ENCODE measurements around the gene C19orf25.
"Not testable (repeated sequence)": the region's sequence is repeated elsewhere in the genome, so short reads cannot be mapped to it uniquely, and the experiment has no call there.

C19orf25 gene

DNA sequence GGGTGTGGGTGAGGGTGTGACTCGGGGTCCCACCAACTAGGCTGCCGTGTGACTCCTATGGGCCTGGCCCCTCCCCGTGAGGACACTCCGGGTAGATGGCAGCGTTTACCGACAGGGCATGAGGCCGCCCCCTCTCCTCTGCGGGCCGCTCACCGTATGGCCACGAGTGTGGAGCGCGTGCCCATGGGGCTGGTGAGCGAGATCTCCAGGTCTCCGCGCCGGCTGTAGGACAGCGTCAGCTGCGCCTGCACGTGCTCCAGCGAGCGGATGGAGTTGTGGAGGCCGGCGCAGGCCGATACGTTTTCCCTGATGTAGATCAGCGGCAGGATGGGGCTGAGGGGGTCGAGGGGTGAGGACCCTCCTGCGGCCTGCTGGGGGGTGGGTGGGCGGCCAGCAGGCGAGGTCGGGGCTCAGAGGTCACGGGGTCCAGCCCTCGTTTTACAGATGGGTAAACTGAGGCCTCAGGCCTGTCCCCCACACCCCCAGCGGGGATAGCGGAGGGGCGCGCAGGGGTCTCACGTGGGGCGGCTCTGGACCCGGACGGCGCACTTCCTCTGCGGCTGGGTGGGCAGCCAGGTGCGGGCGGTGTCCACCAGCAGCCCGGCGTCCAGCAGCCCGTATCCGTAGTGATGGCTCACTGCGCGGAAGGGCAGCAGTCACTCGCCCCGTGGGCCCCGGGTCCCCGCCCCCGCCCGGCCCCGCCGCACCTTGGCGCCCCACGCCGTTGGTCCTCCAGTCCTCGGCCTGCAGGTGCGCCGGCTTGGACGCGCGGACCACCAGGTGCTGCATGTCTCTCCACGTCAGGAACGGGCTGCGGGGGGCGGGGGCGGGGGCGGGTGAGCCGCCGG lies 4.3 kb upstream of the C19orf25 start:
- Mint-ChIP-seq H3K9me3 (no peaks in the 10 kb centered on the region), H3K4me3 (no peak overlapping the region), H3K36me3 (ENCODE audit: low read depth) (peaks cover 1% of the 10 kb centered on the region), H3K27ac (no peak overlapping the region), H3K27me3 (no peaks in the 10 kb centered on the region), H3K4me1 (peaks cover 6% of the 10 kb centered on the region)
- DNase-seq = no peak
- no peak for ATAC-seq

GRCh38 chr19:1482361-1483130 lies 3.5 kb upstream of the C19orf25 start:
- no peak overlapping the region for H3K27ac Mint-ChIP-seq
- peaks cover 1% of the 10 kb centered on the region for H3K36me3 Mint-ChIP-seq (ENCODE audit: low read depth)
- DNase-seq (no peak), ATAC-seq (no peak)
- no peaks in the 10 kb centered on the region for H3K9me3 Mint-ChIP-seq
- H3K4me3 Mint-ChIP-seq = no peak overlapping the region
- H3K27me3 Mint-ChIP-seq = no peaks in the 10 kb centered on the region
- H3K4me1 Mint-ChIP-seq = peaks cover 7% of the 10 kb centered on the region

DNA sequence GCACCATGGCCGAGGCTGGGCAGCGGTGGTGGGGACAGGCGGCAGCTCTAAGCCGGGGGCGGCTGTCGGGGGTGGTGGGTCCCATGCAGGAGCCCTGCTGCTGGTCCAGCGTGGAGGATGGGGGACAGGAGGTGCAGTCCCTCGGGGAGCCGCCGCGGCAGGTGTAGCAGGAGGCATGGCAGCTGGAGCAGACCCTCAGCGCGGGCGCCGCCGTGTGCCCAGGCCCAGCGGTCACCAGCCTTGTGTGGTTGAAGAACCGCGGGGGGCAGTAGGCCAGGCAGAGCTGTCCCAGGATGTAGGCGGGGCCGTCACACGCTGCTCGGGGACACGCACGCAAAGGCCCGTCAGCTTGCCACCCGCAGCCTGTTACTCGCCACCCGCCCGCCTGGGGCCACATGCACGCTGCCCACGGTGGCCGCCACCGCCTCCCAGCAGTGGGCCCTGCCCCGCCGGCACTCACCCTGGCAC lies 2.9 kb upstream of the C19orf25 start:
- ATAC-seq = no peak
- Mint-ChIP-seq H3K4me3 (no peak overlapping the region), H3K9me3 (no peaks in the 10 kb centered on the region), H3K27me3 (no peaks in the 10 kb centered on the region), H3K4me1 (peaks cover 13% of the 10 kb centered on the region), H3K36me3 (ENCODE audit: low read depth) (peaks cover 5% of the 10 kb centered on the region), H3K27ac (no peak overlapping the region)
- no peak for DNase-seq

DNA sequence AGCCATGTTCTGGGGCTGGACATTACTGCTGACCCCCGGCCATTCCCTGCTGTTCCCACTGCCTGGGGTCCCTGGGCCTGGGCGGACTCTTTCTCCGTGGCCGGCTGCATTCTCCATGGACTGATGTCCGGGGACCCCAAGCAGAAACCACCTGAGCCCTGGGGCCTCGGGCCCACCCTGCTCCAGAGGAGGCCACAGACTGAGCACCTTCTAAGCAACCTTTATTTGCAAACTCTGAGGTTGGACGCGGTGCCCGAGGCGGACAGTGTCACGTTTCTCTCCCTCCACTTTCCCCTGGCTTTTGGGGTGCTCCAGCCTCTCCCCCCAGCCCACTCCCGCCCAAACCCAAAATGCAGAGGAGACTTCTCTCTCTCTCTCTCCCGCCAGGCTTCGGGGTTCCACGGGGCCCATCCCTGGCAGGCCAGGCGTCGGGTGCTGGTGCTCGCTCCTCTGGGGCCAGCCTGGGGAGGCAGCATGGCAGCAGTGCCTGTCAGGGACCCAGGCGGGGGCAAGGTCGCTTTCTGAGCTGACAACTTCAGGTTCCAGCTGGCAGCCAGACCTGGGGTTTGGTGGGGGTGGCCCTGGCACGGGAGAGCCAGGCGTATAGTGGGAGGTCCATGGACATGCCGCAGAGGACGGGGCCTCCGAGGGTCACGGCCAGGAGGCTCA lies 2.3 kb upstream of the C19orf25 start:
- peaks cover 5% of the 10 kb centered on the region for H3K36me3 Mint-ChIP-seq (ENCODE audit: low read depth)
- peaks cover 14% of the 10 kb centered on the region for H3K4me1 Mint-ChIP-seq
- DNase-seq = no peak
- no peak for ATAC-seq
- H3K9me3 Mint-ChIP-seq = no peaks in the 10 kb centered on the region
- H3K27me3 Mint-ChIP-seq = no peaks in the 10 kb centered on the region
- H3K27ac Mint-ChIP-seq = no peak overlapping the region
- H3K4me3 Mint-ChIP-seq = no peak overlapping the region

GRCh38 chr19:1477056-1477455 lies 2.0 kb downstream of the C19orf25 start:
- DNase-seq; H3K36me3 Mint-ChIP-seq (ENCODE audit: low read depth); H3K27ac Mint-ChIP-seq; H3K27me3 Mint-ChIP-seq; H3K9me3 Mint-ChIP-seq; ATAC-seq: not testable (repeated sequence)
- H3K4me3 Mint-ChIP-seq = peak overlapping the region; percentile 98
- peaks cover 14% of the 10 kb centered on the region for H3K4me1 Mint-ChIP-seq

- no peak overlapping the region for H3K4me3 Mint-ChIP-seq
- H3K9me3 Mint-ChIP-seq = no peaks in the 10 kb centered on the region
- peaks cover 5% of the 10 kb centered on the region for H3K36me3 Mint-ChIP-seq (ENCODE audit: low read depth)
- H3K27me3 Mint-ChIP-seq = peaks cover 7% of the 10 kb centered on the region
- DNase-seq (no peak), ATAC-seq (no peak)
- H3K4me1 Mint-ChIP-seq = peaks cover 18% of the 10 kb centered on the region
- H3K27ac Mint-ChIP-seq = no peak overlapping the region
These were observed 3.1 kb downstream of the C19orf25 start for GRCh38 chr19:1475751-1476437.

DNA sequence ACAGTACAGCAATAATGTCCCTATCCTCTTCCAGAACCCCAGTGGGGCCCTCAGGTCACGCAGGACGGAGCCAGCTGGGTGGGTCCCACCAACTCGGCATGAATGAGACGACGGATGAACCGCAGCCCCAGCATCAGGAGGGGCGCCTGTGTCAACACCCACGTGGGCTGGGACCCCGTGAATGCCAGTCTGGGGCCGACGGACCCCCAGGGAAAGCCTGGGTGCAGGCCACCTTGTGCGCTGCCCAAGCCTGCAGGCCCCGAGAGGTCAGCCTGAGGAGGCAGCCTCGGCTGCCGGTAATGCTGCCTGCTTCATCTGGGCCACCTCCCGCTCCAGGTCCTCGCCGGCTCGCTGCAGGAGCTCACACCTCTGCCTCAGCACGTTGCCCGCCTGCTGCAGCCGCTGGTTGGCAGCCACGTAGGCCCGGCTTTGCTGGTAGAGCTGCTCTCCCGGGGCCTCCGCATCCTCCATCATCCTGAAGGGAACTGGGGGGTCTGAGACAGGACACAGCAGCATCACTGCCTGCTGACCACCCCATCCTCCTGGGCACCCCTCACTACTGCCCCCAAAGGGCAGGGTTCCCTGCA lies 4.2 kb downstream of the C19orf25 start:
- peaks cover 11% of the 10 kb centered on the region for H3K27me3 Mint-ChIP-seq
- no peak overlapping the region for H3K27ac Mint-ChIP-seq
- H3K36me3 Mint-ChIP-seq (ENCODE audit: low read depth) = peaks cover 5% of the 10 kb centered on the region
- peaks cover 21% of the 10 kb centered on the region for H3K4me1 Mint-ChIP-seq
- DNase-seq (no peak), ATAC-seq (no peak)
- H3K4me3 Mint-ChIP-seq = no peak overlapping the region
- H3K9me3 Mint-ChIP-seq = no peaks in the 10 kb centered on the region

GRCh38 chr19:1474011-1474764 lies 4.8 kb downstream of the C19orf25 start:
- H3K36me3 Mint-ChIP-seq (ENCODE audit: low read depth) = peaks cover 5% of the 10 kb centered on the region
- no peak for ATAC-seq
- no peaks in the 10 kb centered on the region for H3K9me3 Mint-ChIP-seq
- H3K4me3 Mint-ChIP-seq = no peak overlapping the region
- no peak overlapping the region for H3K27ac Mint-ChIP-seq
- peaks cover 17% of the 10 kb centered on the region for H3K4me1 Mint-ChIP-seq
- no peak for DNase-seq
- H3K27me3 Mint-ChIP-seq = peaks cover 11% of the 10 kb centered on the region

DNA sequence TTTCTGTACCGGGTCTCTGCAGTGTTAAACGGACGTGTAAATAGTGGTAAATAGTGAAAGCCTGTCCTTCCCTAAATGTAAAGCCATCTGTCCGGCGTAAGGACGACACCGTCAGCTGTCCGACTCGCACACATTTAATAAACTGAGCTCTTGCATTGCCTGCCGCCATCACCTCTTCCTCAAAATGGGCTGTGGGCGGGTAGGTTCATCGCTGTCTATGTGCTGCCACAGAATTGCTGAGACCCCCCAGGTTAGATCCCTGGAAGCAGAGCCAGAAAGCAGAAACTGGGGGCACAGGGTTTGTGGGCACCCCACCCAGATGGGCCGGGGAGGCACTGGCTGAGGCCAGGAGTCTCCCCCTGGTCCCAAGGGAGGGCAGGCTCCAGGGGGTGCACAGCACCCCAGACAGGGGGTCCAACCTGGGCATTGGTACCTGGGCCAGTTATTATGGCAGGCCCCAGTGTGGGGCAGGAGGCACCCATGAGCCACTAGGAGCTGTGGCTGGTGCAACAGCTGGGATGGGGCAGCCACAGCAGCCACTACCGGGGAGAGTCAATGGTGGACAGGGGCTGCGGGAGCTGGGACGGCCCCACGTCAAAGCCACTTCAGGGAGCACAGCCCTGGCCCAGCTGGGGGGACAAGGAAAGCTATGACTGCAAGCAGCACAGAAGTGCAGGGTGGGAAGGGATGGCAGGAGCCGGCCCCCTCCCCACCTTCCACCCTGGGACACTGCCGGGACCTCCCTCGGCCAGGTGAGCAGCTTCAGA lies 5.7 kb downstream of the C19orf25 start:
- no peaks in the 10 kb centered on the region for H3K9me3 Mint-ChIP-seq
- peaks cover 15% of the 10 kb centered on the region for H3K4me1 Mint-ChIP-seq
- ATAC-seq (no peak), DNase-seq (no peak)
- H3K4me3 Mint-ChIP-seq = no peak overlapping the region
- H3K36me3 Mint-ChIP-seq (ENCODE audit: low read depth) = peaks cover 4% of the 10 kb centered on the region
- H3K27ac Mint-ChIP-seq = no peak overlapping the region
- H3K27me3 Mint-ChIP-seq = peaks cover 11% of the 10 kb centered on the region

- ATAC-seq (no peak), DNase-seq (no peak)
- peaks cover 11% of the 10 kb centered on the region for H3K27me3 Mint-ChIP-seq
- H3K4me1 Mint-ChIP-seq = peaks cover 14% of the 10 kb centered on the region
- H3K36me3 Mint-ChIP-seq (ENCODE audit: low read depth) = peaks cover 3% of the 10 kb centered on the region
- H3K4me3 Mint-ChIP-seq = no peak overlapping the region
- H3K27ac Mint-ChIP-seq = no peak overlapping the region
- H3K9me3 Mint-ChIP-seq = no peaks in the 10 kb centered on the region
These were observed 6.6 kb downstream of the C19orf25 start for GRCh38 chr19:1472231-1473084.

- DNase-seq (no peak), ATAC-seq (no peak)
- Mint-ChIP-seq H3K36me3 (ENCODE audit: low read depth) (no peaks in the 10 kb centered on the region), H3K4me3 (no peak overlapping the region), H3K27me3 (peaks cover 11% of the 10 kb centered on the region), H3K4me1 (peaks cover 6% of the 10 kb centered on the region), H3K27ac (no peak overlapping the region), H3K9me3 (no peaks in the 10 kb centered on the region)
These were observed 7.4 kb downstream of the C19orf25 start for GRCh38 chr19:1471515-1472160.

DNA sequence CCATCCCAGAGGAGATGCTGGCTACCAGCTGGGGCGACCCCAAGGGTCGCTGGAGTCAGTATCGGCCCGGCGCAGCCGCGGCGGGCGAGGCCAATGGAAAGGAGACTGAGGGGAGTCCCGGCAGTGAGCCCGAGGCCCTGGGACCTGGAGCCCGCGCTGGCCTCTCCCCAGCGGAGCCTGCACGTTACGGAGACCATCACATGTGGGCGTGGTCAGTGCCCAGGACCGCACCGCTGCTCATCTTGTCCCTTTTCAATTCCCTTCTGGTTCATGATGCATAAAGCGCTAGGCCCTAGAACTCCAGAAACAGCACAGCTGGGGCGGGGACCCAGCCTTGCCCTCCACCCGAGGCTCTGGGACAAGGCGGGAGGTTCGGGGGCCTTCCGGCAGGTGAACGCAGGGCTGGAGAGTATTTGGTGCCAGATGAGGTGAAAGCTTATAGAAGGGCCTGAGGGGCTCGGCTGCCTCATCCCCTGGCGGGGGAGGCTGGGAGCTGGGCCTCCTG lies 8.0 kb downstream of the C19orf25 start:
- no peaks in the 10 kb centered on the region for H3K36me3 Mint-ChIP-seq (ENCODE audit: low read depth)
- H3K27ac Mint-ChIP-seq = no peak overlapping the region
- DNase-seq (peak; percentile 36), ATAC-seq (peak; percentile 9)
- no peaks in the 10 kb centered on the region for H3K9me3 Mint-ChIP-seq
- H3K4me3 Mint-ChIP-seq = no peak overlapping the region
- peaks cover 6% of the 10 kb centered on the region for H3K4me1 Mint-ChIP-seq
- H3K27me3 Mint-ChIP-seq = peaks cover 11% of the 10 kb centered on the region

Measured in activated naive CD8-positive, alpha-beta T cell treated with anti-CD3 and anti-CD28 coated beads, Interleukin-2, amount 50 U/mL, for 24 hours (primary cell).